Measurements from ENCODE around the gene FYN. TPM values are rescaled to one million over a fixed set of nuclear protein-coding genes. Genes with fewer than 3 reads are reported as not detected.

The FYN gene
- total and polyA plus RNA-seq, 2 of the 13 experiments (the other 11 are each of a cell fraction or from before 2014, with no cell fraction given): 15.5 to 24.6 TPM

GRCh38 chr6:111873178-111874024, at the start of gene FYN (continued):
- TF ChIP-seq NONO (IDR thresholded peaks at IDR 0.05): no peak
- TF ChIP-seq NONO (CRISPR knock-in tag; conservative IDR thresholded peaks at IDR 0.05): peak; percentile 60
- TF ChIP-seq GPBP1L1 (CRISPR knock-in tag; IDR thresholded peaks at IDR 0.05): no peak
- no peak for TF ChIP-seq JUND (CRISPR knock-in tag; IDR thresholded peaks at IDR 0.05)
- no peak for TF ChIP-seq ZHX1 (CRISPR knock-in tag; IDR thresholded peaks at IDR 0.05; ENCODE audit: low read depth)
- no peak for TF ChIP-seq TRIM22 (IDR thresholded peaks at IDR 0.05)
- TF ChIP-seq MED13 (CRISPR knock-in tag; IDR thresholded peaks at IDR 0.05): no peak
- 0 out of 2 replicates have a peak, but pooled peaks have one; percentile 12 for TF ChIP-seq KLF11 (CRISPR knock-in tag; IDR thresholded peaks at IDR 0.05)
- no peak for TF ChIP-seq ZNF781 (CRISPR knock-in tag; IDR thresholded peaks at IDR 0.05; ENCODE audit: borderline replicate concordance, not compliant biosample characterization)
- TF ChIP-seq ZBTB14 (CRISPR knock-in tag; IDR thresholded peaks at IDR 0.05): no peak
- peak; percentile 73; the same call in 1 of the 2 replicates for TF ChIP-seq ZGPAT (CRISPR knock-in tag; IDR thresholded peaks at IDR 0.05)
- TF ChIP-seq ZNF484 (CRISPR knock-in tag; IDR thresholded peaks at IDR 0.05; ENCODE audit: borderline replicate concordance, low read depth): no peak
- TF ChIP-seq ZNF83 (CRISPR knock-in tag; IDR thresholded peaks at IDR 0.05; ENCODE audit: borderline replicate concordance): no peak
- TF ChIP-seq TBX2 (CRISPR knock-in tag; IDR thresholded peaks at IDR 0.05; ENCODE audit: borderline replicate concordance): 0 out of 2 replicates have a peak, but pooled peaks have one; percentile 14
- TF ChIP-seq ZNF639 (CRISPR knock-in tag; conservative IDR thresholded peaks at IDR 0.05): peak; percentile 43; the same call in 1 of the 2 replicates

All from HepG2 (cell line).